ENCODE results near the gene TPT1.
"Not testable (repeated sequence)": the region's sequence is repeated elsewhere in the genome, so short reads cannot be mapped to it uniquely, and the experiment has no call there.

TPT1 gene

DNA sequence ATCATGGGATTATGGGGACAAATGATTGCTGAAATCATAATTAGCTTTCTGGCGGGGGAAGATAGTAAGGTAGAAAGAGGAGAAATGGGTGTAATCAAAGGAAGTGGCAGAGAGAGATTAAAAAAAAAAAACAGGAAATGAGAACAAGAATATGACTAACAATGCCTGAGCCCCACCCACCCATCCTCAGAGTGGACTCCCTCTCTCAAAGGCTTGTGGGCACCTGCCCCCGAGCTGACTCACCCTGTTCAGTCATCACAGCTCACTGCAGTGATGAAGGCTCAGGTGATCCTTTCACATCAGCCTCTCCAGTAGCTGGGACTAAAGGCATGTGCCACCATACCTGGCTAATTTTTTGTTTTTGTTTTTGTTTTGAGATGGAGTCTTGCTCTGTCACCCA lies 26.4 kb upstream of the TPT1 start:
- DNase-seq (ENCODE audit: low read depth in 2 of 2), result peak; percentile 81 to 93

DNA sequence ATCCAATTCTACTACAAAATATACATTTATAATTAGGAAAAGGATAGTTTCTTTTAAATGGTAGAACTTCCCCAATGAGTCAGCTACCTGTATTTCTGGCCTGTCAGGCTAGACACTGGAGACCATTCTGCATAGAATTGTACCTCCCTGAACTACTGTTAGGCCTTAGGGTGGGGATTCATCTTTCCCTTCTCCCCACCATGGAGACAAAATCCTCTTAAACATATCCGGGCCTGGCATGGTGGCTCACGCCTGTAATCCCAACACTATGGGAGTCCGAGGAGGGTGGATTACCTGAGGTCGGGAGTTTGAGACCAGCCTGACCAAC lies 24.5 kb upstream of the TPT1 start:
- no peak for DNase-seq (ENCODE audit: low read depth in 2 of 2)

DNA sequence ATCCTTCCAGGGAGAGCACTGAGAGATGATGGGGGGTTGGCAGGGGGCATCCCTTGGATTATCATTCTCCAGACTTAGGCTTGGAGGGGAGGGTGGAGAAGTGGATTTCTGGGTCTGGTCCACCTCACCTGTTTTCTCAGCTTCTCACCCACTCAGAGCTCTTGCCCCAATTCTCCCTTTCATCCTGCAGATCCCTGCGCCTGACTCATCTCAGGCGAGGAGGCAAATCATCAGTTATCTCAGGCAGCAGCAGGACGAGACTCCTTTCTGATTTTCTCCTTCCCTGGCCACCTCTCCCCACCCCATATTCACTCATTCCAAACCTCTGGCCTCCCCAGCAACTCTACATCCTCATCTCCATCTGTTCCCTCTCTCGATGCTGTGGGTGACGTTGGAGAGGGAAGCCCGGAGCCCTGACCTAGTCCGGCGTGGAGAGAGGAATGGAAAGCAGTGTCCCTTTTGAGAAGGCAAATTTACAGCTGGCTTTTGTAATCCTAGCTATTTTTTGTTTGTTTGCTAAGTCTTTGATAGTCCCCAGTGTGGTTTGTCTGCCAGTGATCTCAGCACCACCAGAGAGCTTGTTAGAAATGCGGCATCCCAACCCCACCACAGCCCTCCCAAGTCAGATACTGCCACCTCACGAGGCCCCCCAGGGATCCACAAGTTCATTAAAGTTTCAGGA lies 24.0 kb upstream of the TPT1 start:
- no peak for DNase-seq (ENCODE audit: low read depth in 2 of 2)

DNA sequence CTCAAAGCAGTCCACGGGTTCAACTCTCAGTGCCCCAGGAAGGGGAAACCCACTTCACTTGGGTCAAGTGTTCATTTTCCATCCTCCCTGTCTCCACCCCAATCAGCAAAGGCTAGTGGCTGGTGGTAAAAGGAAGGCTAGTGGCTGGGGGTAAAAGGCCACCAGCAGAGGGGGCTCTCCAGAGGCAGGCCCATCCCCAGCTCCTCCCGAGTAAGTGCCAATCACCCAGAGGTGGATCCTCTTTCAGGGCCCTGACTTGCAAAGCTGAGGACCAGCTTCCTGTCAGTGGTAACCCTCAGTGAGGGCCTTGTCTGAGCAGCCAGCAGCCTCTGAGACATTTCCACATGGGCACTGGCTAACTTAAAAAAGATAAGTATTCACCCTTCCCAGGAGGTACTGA lies 22.0 kb upstream of the TPT1 start:
- DNase-seq (ENCODE audit: low read depth in 2 of 2), result no peak

DNA sequence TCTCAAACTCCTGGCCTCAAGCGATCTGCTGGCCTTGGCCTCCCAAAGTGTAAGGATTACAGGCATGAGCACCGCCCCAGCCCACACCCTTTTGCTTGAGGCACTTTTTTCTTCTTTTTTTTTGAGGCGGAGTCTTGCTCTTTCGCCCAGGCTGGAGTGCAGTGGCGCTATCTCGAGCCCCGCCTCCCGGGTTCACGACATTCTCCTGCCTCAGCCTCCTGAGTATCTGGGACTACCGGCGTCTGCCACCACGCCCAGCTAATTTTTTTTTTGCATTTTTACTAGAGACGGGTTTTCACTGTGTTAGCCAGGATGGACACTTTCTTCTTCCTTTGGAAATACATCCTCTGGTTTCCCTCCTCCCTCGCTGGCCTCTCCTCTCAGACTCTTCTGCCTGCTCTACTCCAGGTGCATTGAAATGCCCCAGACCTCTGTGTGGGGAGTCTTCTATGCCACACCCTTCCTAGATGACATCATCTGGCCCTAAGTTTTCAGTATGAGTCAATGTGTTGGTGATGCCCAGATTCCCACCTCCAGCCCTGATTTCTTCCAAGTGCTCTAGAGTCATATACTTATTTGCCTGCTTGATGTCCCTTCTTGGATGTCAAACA lies 20.7 kb upstream of the TPT1 start:
- DNase-seq (ENCODE audit: low read depth in 2 of 2), result no peak

DNA sequence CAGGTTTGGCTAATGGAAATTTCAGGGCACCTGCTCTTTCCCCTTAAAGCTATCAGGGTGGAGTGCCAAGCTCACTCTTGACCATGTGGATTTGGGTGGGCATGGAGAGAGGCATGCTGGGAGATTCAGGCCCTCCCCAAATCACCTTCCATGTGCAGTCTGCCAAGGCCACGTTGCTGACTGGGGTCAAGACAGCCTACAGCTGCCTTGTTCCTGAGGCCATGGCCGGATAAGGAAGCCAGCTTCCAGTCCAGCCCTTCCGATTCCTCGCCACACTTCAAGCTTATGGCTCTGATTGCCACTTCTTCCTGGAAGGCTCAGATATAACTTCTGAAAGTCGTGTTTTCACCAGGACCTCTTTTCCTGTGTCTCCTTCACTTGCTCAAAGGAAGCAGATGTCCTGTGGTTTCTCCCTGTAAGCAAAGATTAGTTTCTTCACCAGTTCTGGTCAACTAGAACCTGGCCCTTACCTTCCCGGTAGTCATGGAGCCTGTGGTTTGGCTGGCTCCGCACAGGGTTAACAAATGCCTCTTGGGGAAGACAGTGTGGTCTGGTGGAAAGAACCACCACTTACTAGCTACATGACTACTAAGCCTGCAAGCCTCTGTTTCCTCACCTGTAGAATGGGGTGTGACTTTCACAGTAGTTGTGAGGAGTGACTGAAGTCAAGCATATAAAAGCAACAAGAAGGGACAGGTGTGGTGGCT lies 16.1 kb upstream of the TPT1 start:
- no peak for DNase-seq (ENCODE audit: low read depth in 2 of 2)

DNA sequence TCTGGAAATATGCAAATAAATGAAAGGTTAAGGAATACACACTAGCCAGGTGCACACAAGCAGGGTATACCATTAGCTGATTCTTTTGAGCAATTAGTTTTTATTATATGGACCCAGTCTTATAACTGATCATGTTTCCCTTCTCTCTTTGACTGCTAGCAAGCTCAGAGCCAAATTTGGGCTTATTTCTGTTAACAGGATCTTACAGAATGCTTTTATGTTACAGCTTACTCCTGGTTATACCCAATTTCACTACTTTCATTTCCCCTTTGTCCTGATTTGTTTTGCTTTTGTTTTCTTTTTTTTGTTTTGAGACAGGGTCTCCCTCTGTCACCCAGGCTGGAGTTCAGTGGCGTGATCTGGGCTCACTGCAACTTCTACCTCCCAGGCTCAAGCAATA lies 12.9 kb upstream of the TPT1 start:
- DNase-seq (ENCODE audit: low read depth in 2 of 2), result no peak

DNA sequence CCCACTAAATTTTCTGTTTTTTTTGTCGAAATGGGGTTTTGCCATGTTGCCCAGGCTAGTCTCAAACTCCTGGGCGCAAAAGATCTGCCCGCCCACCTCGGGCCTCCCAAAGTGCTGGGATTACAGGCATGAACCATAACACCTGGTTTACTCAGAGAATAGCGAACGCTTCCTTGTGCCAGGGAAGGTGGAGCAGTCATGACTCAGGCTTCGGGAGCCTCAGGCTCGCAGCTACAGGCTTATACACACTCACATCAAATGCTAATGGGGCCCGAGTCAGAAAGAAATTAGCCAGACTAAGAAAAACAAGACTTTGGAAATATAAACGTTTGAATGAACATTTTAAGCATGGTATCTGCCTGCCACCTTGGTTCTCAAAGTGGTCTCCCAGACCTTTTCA lies 11.0 kb upstream of the TPT1 start:
- DNase-seq (ENCODE audit: low read depth in 2 of 2), result no peak

DNA sequence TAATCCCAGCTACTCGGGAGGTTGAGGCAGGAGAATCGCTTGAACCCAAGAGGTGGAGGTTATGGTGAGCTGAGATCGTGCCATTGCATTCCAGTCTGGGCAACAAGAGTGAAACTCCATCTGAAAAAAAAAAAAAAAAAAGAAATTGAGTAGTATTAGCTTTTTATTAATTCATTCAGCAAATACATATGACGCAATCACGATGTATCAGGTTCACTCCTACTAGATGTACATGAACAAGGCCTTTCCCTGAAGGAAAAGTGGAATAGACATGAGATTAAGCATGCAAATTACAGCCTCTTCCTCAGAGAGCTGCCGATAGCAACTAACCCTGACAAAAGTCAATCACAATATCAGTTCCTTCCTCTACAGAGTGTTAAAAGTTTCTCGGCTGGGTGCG lies 9.2 kb upstream of the TPT1 start:
- no peak for DNase-seq (ENCODE audit: low read depth in 2 of 2)

DNA sequence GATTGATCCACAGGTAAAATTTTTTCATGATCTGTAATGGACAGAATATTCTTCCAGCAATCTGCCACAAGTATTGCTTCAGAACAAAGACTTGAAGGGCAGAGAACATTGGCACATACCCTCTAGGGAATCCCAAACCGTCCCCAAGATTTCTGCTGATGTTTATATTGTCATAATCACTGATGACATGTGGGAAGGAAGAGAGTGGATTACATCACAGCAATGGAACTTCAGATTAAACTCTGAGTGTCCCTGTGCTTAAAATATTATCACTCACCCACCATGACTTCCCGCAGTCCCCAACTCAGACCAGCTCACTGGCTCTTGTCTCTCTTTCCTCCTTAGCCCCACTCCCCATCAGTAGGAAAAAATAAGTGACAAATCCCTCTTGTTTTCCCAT lies 8.5 kb upstream of the TPT1 start:
- DNase-seq (ENCODE audit: low read depth in 2 of 2), result no peak

DNA sequence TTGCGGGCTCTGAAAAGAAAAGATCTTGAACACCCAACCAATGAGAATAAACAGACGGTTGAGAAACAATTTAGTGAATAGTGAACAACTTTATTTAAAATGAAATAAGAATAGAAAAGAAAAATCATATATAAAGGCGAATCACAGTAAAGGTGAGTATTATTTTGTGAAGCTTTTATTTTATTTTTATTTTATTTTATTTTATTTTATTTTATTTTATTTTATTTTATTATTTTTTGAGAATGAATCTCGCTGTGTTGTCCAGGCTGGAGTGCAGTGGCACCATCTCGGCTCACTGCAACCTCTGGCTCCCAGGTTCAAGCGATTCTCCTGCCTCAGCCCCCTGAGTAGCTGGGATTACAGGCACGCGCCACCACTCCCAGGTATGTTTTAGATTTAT lies 3.1 kb upstream of the TPT1 start:
- not testable (repeated sequence) for DNase-seq (ENCODE audit: low read depth in 2 of 2)

DNA sequence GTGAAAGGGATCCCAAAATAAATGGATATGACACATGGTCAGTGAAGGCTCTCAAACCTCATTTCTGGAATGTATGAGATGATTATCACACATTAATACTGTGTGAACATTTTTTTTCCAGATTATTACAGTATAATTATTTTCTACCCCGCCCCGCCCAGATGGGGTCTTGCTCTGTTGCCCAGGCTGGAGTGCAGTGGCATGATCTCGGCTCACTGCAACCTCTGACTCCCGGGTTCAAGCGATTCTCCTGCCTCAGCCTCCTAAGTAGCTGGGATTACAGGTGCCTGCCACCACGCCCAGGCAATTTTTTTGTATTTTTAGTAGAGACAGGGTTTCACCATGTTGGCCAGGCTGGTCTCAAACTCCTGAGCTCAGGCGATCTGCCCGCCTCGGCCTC lies 2.1 kb upstream of the TPT1 start:
- DNase-seq (ENCODE audit: low read depth in 2 of 2), result not testable (repeated sequence)

DNA sequence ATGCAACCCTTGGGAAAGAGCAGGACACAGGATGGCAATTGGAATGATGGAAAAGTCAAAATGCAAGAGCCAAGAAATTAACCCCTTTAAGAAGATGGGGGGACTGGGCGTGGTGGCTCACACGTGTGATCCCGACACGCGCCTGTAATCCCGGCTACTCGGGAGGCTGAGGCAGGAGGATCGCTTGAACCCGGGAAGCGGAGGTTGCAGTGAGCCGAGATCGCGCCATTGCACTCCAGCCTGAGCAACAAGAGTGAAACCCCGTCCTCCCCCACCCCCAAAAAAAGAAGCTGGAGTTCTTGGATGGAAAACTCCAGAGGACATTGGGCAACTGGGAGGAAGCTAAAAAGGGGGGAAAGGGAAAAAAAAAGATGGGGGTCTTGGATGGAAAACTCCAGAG lies 1.7 kb upstream of the TPT1 start:
- not testable (repeated sequence) for DNase-seq (ENCODE audit: low read depth in 2 of 2)

DNA sequence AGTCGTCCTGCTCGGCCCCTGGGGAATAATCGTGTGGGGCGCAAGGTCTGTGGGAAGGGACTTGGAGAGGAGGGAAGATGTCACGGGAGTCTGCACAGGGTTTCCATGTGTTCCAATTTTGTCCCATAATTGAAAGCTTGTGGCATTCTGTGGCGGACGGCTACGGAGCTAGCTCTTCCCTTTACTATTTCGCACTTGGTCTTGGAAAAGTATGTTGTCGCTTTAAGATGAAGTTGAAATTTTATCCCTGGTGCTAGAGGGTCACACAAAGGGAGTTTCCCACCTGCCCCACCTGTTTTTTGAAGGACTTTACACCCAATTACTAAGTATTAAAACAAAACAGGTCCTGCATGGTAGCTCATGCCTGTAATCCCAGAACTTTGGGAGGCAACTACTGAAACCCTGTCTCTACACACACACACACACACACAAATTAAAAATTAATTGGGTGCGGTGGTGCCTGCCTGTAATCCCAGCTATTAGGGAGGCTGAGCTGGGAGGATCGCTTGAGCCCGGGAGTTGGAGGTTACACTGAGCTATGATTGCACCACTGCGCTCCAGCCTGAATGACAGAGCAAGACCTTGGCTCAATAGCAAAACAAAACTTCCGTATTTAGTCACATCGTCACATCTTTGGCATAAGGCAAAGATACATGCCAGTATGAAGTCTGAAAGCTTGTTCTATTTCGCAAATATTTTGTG lies 967 bp upstream of the TPT1 start:
- no peak for DNase-seq (ENCODE audit: low read depth in 2 of 2)

DNA sequence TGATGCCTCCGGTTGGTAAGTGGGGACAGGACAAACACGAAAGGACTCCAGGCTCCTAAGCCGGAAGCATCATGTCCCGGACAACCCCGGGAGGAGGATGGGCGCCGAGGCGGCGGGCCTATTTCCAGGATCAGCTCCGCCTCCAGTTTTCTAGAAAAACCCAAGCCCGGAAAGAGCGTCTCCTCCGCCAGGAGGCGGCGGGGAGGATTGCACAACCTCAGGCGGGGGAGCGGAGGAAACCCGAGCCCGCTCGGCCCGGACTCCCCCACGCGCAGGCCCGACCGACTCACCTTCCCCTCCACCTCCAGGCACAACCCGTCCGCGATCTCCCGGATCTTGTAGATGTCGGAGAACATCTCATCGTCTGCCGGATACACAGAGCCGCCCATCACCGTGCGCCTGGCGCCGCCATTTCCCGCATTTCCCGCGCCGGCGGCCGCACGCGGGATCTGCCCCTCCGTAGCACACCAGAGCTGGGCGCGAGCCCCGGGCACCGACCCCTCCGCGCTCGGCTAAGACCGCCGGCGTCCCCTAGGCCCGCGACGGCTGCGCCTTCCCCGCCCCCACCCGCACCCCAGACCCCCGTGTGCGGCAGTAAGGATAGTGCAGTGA lies 455 bp downstream of the TPT1 start:
- DNase-seq (ENCODE audit: low read depth in 2 of 2), result peak; percentile 60 to 76

DNA sequence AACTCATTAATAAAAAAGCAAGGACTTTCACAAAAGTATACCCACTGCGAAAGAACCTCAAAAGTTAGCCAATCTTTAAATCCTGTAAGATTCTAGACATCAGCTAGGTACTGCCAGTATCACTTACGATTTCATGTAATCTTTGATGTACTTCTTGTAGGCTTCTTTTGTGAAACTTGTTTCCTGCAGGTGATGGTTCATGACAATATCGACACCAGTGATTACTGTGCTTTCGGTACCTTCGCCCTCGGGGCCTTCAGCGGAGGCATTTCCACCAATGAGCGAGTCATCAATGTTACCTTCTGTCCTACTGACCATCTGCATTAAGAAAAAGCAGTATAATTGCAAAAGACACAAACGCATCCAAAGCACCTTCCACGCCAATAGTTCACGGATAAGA lies 1.1 kb downstream of the TPT1 start:
- DNase-seq (ENCODE audit: low read depth in 2 of 2), result no peak

DNA sequence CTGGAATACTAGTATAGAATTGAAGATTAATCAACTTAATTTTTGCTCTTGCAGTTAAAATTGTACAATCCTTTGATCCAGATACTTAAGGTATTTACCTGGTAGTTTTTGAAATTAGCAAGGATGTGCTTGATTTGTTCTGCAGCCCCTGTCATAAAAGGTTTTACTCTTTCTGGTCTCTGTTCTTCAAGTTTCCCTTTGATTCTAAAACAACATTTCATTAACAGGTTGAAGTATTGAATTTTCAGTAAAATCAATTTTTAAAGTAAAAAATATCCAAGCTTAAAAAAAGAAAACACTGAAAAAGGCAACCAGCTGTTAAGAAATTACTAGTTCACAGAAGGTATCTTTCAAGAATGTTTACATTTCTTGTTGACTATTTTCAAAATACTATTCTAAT lies 1.6 kb downstream of the TPT1 start:
- DNase-seq (ENCODE audit: low read depth in 2 of 2), result no peak

DNA sequence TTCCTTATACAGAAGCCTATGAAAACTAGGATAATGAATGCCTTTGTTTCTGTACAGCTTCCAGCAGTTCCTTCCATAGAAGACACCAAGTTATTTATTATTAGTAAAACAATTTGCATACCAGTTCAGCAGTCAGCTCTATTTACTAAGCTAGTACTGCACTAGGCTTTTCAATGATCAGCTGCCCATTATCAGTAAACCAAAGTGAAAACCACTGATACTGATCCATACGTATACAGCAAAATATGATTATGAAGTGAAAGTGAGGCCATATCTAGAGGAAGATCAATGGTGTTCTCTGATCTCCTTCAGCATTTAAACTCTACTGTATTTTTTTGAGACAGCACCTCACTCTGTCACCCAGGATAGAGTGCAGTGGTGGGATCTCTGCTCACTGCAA lies 3.2 kb downstream of the TPT1 start:
- no peak for DNase-seq (ENCODE audit: low read depth in 2 of 2)

DNA sequence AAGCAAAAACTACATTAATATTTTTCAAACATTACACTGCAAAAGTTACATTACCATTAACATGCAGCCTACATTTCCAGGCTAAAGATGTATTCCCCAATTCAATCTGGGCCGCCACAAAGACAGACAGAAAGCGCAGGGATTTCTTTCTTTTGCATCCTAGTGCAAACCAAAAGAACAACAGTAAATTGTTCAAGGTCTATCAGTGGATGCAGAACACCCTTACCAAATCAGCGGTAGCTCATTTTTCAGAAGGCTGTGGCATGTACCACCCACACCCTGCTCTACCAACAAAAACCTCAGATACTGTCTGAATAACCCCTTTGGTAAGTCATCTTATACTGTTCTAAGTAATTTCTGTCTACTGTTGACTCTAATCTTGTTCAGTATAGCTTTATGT lies 3.6 kb downstream of the TPT1 start:
- DNase-seq (ENCODE audit: low read depth in 2 of 2), result no peak

DNA sequence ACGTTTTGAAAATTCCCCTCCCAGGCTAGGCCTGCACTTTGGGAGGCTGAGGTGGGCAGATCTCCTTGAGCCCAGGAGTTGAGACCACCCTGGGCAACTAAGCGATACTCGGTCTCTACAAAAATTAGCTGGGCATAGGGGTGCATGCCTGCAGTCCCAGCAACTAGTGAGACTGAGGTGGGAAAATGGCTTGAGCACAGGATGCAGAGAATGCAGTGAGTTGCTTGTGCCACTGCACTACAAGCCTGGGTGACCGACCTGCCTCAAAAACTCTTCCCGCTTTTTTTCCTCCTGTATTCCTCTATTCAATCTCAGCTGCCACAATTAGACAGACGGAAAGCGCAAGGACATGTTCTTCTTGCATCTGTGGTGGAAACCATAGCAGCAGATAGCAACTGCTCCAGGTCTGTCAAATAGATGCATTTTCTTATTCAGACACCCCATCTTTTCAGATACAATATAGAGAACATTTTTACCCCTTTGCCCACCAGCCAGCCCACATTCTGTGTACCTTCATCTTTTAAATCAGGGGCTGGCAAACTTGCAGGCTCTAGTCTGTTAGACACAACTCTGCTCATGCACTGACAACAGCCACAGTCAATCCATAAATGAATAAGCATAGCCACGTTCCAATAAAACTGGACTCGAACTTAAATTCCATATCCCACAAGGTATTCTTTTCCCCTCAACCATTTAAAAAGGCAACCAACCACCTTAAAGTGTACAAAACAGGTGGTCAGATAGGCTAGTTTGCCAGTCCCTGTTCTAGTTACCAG lies 4.8 kb downstream of the TPT1 start:
- no peak for DNase-seq (ENCODE audit: low read depth in 2 of 2)

DNA sequence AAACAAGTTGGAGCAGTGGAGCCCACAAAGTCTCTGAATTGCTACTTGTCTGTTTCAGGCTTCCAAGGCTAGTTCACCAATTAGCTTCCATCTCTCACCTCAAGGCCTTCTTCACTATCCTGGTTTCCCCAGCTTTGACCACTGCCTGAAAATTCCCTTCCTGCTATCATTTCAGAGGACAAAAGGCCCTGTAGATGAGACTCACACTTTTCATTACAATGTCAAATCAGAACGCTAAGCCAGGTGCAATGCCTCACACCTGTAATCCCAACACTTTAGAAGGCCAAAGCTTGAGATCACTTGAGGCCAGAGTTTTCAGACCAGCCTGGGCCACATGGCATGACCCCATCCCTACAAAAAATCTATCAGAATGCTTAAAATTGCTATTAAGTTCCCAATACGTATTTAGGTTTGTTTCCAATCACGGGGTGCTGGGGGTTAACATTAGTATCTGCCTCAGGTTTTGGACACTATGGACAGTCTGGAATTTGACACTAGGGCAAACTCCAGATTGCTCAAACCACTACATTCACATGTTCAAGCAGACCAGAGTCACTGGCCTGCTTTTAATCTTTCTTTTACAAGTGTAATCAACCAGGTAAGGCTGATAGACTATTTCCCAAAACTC lies 5.5 kb downstream of the TPT1 start:
- no peak for DNase-seq (ENCODE audit: low read depth in 2 of 2)

Data from activated CD8-positive, alpha-beta memory T cell treated with anti-CD3 and anti-CD28 coated beads for 4 hours (primary cell).